NCI-H446 (cell line): ENCODE results near the gene UBE2J1.
"Not testable (repeated sequence)": the region's sequence is repeated elsewhere in the genome, so short reads cannot be mapped to it uniquely, and the experiment has no call there.

Experiments
- DNase-seq, 2 experiments: peaks; one replicate each; lab custom pipeline; 2025; lab: John Stamatoyannopoulos, UW

Gene UBE2J1

GRCh38 chr6:89320012-89320559 is 32.4 kb downstream of the UBE2J1 start:
- DNase-seq = no peak

DNA sequence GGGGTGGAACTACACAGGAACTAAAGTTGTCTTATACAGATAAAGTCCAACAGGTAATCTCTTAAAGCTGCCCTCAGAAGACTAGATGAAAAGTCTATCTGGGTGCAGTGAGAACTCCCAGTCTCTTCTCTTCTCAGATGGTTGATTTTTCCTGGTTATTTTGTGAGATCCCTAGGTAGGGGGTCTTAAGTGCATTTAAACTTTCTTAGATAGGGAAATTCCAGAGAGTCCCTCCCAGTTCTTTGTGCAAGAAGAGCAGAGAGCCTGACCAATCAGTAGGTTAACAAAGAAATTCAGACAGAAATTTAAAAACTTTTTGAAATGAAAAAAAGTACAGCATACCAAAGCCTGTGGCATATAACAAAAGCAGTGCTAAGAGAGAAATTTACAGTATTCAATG is 35.5 kb downstream of the UBE2J1 start:
- no peak for DNase-seq

DNA sequence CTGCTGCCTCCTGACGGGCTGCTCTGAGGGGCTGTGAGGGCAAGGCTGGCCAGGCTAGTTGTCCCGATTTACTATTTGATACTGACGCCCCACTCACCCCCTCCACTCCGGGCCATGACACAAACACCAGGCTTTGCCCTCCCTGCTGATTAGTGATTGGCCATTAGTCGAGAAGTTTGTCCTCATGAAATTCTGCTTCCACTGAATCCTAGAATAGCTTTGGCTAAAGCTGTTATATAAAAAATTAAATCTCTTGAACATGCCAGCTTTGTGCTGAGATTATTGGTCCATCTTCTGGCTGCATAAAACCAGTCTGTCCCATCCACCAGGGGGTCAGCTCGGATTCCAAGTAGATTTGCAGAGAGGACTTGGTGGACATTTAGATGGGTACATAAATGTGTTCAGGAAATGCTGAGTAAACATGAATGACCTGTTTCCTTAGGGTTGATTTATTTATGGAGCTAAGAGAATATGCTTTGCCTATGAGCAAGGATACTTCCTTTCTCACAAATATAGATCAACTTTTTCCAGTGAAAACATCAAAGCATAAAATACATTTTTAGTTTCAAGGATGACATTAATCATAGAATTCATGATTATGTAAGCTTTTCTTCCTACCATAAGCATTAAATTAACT is 37.2 kb downstream of the UBE2J1 start, which contains the start of gene GABRR2:
GABRR2 (minus strand) TSS at position 51 of the 637 bp plus-strand sequence. CDS start 134 bp downstream, outside the sequence.
- DNase-seq = no peak

DNA sequence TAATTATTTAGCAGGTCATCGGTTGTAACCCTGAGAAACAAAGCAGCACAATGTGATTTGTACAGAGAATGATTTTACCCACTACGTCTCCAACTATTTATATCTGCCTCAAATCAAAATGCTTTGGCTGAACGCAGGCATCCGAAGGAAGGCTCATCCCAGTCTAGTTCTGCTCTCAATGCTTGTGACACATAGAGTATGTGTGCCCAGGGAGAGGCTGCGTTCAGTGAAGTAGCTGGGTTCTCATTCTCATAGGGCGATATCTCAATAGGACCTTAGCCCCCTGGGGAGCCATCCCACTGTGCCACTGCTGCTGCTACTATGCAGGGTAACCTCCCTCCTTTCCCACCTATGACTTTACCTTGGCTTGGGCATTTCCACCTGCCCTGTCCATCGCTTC is 37.8 kb downstream of the UBE2J1 start:
- DNase-seq = no peak

DNA sequence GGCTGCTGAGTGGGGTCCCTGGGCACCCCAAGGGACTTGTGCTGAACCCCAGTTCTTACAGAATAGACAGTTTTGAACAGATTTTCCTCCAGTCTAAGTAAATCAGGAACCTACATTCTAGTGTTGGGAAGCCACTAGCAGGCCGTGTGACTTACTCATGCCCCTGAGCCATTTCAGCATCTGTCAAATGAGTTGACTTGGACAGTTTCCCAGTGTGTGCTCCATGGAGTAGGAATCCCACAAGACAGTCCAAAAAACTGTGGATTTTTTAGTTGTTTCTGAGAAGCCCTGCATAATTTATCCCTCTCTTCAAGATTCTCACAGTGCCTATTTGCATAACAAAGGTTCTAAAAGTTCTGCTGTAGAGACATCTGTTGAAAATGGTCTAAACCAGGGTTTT is 39.5 kb downstream of the UBE2J1 start:
- peak; percentile 68 to 90 for DNase-seq

GRCh38 chr6:89311853-89312531 is 40.5 kb downstream of the UBE2J1 start:
- DNase-seq = peak; percentile 12 to 47

- no peak for DNase-seq
Observed at GRCh38 chr6:89311530-89311852, 41.0 kb downstream of the UBE2J1 start.

DNA sequence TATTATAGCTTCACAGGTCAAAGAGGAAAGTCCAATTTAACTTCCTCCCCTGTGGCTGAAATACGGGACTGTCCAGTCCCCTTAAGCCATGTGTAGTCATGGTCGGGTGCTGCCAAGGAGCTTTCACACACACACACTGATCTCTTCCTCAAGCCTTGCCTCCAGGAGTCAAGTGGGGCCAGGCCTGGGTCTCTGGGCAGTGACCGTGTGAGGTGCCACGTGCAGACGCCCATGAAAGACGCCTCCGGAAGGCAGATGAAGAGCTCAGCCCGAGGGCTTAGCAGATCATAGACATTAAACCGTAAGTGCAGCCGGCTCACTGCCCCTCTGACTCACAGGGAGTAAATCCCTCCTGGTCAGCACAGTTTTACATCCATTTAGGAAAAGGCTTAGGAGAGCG is 41.6 kb downstream of the UBE2J1 start:
- no peak for DNase-seq

DNA sequence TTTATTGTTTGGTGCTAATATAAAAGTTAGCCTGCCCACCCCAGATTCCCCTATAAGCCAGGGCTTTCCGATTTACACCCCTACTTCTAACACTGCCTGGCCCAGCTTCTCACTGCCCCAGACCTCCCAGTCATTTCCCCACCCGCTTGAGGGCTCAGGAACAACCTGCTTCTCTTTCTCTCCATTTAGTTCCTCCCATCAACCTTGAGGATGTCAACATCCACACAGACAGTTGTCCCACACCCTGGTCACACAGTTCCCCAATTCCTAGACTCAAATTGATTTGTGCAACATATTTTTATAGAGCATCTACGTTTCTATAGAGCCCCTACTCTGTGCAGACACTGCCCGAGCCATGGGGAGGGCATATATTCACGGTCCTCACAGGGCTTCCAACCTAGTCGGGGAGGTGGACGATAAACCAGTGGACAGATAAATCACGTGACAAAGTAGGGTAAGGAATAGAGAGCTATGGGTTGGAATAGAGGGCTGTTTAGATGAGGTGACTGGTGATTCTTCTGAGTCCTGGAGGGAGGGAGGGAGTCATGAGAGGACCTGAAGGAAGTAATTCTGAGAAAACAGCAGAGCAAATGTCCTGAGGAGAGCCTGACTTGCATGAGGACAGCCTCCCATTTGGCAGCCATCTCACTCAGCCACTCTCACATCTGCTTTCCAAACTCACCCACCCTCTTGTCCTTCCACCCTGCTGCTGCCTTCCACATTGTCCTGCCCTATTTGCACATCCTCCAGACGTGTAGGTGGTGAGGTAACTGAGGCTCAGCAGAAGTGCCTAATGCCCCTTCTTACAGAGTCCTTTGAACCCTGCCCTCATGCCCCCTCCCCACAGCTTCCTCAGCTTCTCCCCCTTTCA is 43.8 kb downstream of the UBE2J1 start:
- DNase-seq = no peak

GRCh38 chr6:89304517-89304916 is 48.0 kb downstream of the UBE2J1 start:
- DNase-seq = not testable (repeated sequence)

DNA sequence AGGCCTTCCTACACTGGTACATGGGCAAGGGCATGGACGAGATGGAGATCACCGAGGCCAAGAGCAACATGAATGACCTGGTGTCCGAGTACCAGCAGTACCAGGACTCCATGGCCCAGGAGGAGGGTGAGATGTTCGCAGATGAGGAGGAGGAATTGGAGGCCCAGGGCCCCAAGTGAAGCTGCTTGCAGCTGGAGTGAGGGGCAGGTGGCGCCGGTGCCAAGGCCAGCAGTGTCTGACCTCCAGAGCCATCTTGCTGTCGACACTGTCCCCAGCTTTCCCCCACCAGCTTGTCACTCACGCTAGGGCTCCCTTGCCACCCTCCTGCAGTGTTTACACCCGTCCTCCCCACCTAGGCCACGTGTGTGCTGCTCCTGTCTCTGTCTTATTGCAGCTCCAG is 49.6 kb downstream of the UBE2J1 start:
- DNase-seq = no peak

DNA sequence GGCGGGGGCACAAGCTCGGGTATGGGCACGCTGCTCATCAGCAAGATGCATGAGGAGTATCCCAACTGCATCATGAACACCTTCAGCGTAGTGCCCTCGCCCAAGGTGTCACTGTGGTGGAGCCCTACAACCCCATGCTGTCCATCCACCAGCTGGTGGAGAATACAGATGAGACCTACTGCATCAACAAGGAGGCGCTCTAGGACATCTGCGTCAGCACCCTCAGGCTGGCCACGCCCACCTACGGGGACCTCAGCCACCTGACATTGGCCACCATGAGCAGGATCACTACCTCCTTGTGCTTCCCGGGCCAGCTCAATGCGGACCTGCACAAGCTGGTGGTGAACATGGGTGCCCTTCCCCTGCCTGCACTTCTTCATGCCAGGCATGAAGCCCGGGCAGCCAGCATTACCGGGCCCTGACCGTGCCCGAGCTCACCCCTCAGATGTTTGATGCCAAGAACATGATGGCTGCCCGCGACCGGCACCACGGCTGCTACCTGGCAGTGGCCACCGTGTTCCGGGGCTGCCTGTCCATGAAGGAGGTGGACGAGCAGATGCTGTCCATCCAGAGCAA is 50.2 kb downstream of the UBE2J1 start:
- DNase-seq = no peak

GRCh38 chr6:89301586-89302194 is 50.8 kb downstream of the UBE2J1 start:
- no peak for DNase-seq

DNA sequence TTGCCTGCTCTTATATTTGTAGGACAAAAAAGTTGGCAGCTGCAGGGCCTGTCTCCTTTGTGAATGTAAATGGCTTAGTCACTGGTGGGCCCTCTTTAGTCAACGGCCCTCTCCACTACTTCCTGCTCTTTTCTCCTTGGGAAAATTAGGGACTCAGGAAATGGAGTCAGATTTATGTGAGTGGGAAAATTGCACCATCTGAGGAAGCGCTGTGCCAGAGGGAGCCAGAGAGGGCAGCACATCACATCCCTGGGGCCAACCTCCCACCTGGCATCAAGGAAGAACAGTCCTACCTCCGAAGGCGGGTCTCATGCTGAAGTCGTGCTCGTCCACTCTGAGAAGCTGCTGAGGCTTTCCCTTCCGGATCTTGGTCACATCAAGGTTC is 53.1 kb downstream of the UBE2J1 start:
- no peak for DNase-seq

DNA sequence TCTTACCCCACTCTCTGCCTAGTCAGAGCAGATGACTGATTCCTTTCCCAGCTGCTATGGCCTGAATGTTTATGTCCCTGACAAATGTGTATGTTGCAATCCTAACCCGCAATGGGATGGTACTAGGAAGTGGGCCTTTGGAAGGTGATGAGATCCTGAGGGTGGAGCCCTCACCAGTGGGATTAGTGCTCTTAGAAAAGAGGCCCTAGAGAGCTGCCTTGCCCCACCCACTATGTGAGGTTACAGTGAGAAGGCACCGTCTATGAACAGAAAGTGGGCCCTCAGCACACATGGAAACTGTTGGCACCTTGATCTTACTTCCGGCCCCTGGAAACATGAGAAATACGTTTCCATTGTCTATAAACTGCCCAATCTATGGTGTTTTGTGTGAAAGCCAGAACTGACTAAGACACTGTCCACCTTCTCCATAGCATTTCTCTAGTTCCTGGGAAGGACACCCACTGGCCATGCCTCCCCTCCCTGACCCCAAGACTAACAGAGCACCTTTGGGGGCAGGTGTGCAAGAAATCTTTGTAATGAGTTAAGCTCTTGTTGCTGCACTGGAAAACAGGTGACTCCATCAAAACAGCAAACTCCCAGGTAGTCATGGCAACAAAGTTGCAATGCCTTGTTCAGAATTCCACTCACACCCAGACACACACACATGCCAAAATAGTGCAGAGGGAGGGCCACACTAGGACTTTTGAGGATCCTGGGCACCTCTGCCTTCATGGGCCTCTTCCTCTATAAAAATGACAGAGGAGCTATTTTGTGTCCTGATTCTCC is 53.6 kb downstream of the UBE2J1 start:
- DNase-seq = no peak

DNA sequence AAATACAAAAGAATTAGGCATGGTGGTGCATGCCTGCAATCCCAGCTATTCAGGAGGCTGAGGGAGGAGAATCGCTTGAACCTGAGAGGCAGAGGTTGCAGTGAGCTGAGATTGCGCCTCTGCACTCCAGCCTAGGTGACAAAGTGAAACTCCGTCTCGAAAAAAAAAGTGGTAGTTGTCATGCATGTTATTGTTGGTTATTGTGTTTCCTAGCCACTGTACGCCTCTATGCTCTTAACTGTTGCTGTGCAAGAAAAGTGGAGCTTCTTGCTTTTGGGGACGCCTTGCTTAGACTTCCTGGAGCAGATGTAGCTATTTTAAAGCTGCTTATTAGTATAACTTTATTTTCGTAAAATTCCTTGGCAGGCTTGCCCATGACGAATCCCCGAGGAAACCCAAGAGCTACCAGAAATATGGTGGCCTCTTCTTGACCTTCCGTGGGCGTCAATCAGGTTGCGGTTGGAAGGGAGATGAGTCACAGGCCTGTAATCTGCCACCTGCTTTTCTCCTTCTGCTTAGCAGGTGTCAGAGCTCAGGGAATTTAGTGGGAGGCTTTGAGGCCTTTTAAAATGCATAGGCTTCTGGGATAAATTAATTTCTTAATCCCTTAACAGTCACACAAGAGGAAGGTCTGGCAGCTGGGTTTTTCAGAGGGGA is 54.7 kb downstream of the UBE2J1 start:
- DNase-seq = peak in 1 of 2 experiments; percentile 6

- DNase-seq = no peak
Observed at GRCh38 chr6:89295981-89296380, 56.5 kb downstream of the UBE2J1 start.

DNA sequence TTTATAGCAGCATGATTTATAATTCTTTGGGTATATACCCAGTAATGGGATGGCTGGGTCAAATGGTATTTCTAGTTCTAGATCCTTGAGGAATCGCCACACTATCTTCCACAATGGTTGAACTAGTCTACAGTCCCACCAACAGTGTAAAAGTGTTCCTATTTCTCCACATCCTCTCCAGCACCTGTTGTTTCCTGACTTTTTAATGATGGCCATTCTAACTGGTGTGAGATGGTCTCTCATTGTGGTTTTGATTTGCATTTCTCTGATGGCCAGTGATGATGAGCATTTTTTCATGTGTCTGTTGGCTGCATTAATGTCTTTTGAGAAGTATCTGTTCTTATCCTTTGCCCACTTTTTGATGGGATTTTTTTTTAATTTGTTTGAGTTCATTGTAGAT is 57.4 kb downstream of the UBE2J1 start:
- DNase-seq = not testable (repeated sequence)

DNA sequence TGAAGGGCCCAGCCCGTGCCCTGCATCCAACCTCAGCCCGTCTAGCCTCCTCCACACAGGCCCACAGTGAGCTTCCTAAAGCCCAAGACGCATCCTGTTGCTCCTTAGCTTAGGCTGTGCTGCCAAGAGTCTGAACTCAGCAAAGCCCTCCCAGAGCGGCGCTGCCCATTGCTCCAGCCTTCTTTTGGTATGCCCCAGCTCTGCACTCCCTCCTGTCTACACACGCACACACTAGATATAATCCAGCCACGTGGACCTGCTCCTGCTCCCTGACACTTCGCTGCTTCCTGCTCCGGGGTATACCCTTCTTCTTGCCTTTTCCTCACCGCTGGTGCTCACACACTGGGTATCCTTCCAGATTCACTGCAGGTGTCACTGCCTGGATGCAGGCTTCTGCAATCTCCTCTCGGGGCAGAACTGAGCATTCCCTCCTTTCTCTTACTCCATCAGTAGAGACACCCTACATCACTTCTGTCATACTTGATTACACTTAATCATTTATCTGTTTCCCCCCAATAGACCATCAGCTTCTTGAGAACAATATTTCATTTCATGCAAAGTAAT is 61.2 kb downstream of the UBE2J1 start:
- no peak for DNase-seq
